ENCODE data around the gene HUS1B. TPM values are rescaled to one million over a fixed set of nuclear protein-coding genes. Genes with fewer than 3 reads are reported as not detected.
A peak's percentile ranks its signal among the peaks of the same experiment; 100 is the strongest.

HUS1B gene
- total RNA-seq, 1 experiment from 2014 or later: 1.1 TPM

- TF ChIP-seq GRHL2 (CRISPR knock-in tag; IDR thresholded peaks at IDR 0.05; ENCODE audit: insufficient replicate concordance, severe bottlenecking): no peak
- TF ChIP-seq EMX1 (CRISPR knock-in tag; IDR thresholded peaks at IDR 0.05): no peak
- TF ChIP-seq ZNF416 (CRISPR knock-in tag; IDR thresholded peaks at IDR 0.05): no peak
- no peak for TF ChIP-seq ZNF138 (CRISPR knock-in tag; conservative IDR thresholded peaks at IDR 0.05)
- TF ChIP-seq ZBTB43 (CRISPR knock-in tag; IDR thresholded peaks at IDR 0.05): no peak
- no peak for TF ChIP-seq JAZF1 (CRISPR knock-in tag; IDR thresholded peaks at IDR 0.05)
- TF ChIP-seq SMAD4 (CRISPR knock-in tag; IDR thresholded peaks at IDR 0.05): no peak
- TF ChIP-seq ATF1 (CRISPR knock-in tag; IDR thresholded peaks at IDR 0.05): no peak
- TF ChIP-seq ELF4 (CRISPR knock-in tag; IDR thresholded peaks at IDR 0.05; ENCODE audit: low read depth): no peak
- ATAC-seq: no peak
- CTCF ChIA-PET: interaction anchor here (1.4 to 2.3 kb wide), 6 partner anchors 8 to 34 kb away, joined by 4 to 17 read pairs (median 11); no protein-coding TSS in a partner anchor
- POLR2A ChIA-PET: interaction anchor here (2.1 kb wide), 1 partner anchor 10 kb away, joined by 8 read pairs; no protein-coding TSS in a partner anchor
- Mint-ChIP-seq H3K9me3 (no peaks in the 10 kb centered on the region), H3K36me3 (0 out of 2 replicates have a peak, but pooled peaks cover 5% of the 10 kb centered on the region), H3K4me1 (peaks cover 23% of the 10 kb centered on the region), H3K27ac (no peak overlapping the region), H3K27me3 (ENCODE audit: low read depth) (no peaks in the 10 kb centered on the region), H3K4me3 (peak overlapping the region; percentile 89)
- DNase-seq (ENCODE audit: low spot score): no peak
Measured at GRCh38 chr6:693723-694009, 36.8 kb upstream of the HUS1B start.

- ATAC-seq: peak; percentile 83
- CTCF ChIA-PET: interaction anchor here (0.9 to 2.3 kb wide), 8 partner anchors 8 to 68 kb away, joined by 4 to 17 read pairs (median 10); no protein-coding TSS in a partner anchor
- Mint-ChIP-seq H3K4me1 (peaks cover 23% of the 10 kb centered on the region), H3K9me3 (no peaks in the 10 kb centered on the region), H3K36me3 (0 out of 2 replicates have a peak, but pooled peaks cover 5% of the 10 kb centered on the region), H3K4me3 (peak within 1 kb of the TSS; percentile 92), H3K27ac (peak within 1 kb of the TSS; percentile 83), H3K27me3 (ENCODE audit: low read depth) (no peaks in the 10 kb centered on the region)
- DNase-seq (ENCODE audit: low spot score): peak; percentile 90
- POLR2A ChIA-PET: interaction anchor here (2.1 kb wide), 1 partner anchor 9 kb away, joined by 8 read pairs; no protein-coding TSS in a partner anchor
- TF ChIP-seq ZNF121 (CRISPR knock-in tag; IDR thresholded peaks at IDR 0.05) (0 out of 2 replicates have a peak, but pooled peaks have one; percentile 29), ARID4B (CRISPR knock-in tag; IDR thresholded peaks at IDR 0.05; ENCODE audit: borderline replicate concordance) (peak; percentile 78; the same call in 1 of the 2 replicates), ZNF232 (CRISPR knock-in tag; IDR thresholded peaks at IDR 0.05) (0 out of 2 replicates have a peak, but pooled peaks have one; percentile 71), ZNF423 (CRISPR knock-in tag; IDR thresholded peaks at IDR 0.05) (peak; percentile 62), MXD4 (CRISPR knock-in tag; IDR thresholded peaks at IDR 0.05; ENCODE audit: borderline replicate concordance) (no peak), AR (CRISPR knock-in tag; IDR thresholded peaks at IDR 0.05) (no peak), ETV6 (CRISPR knock-in tag; IDR thresholded peaks at IDR 0.05) (peak; percentile 84), SMAD4 (CRISPR knock-in tag; IDR thresholded peaks at IDR 0.05) (0 out of 2 replicates have a peak, but pooled peaks have one; percentile 57), FOXK1 (CRISPR knock-in tag; IDR thresholded peaks at IDR 0.05) (peak; percentile 90), FOXP4 (CRISPR knock-in tag; IDR thresholded peaks at IDR 0.05) (peak; percentile 95), ZBTB21 (CRISPR knock-in tag; IDR thresholded peaks at IDR 0.05; ENCODE audit: borderline replicate concordance) (0 out of 2 replicates have a peak, but pooled peaks have one; percentile 9), ESRRA (CRISPR knock-in tag; IDR thresholded peaks at IDR 0.05; ENCODE audit: borderline replicate concordance) (peak; percentile 46; the same call in 1 of the 2 replicates), GABPB1 (CRISPR knock-in tag; IDR thresholded peaks at IDR 0.05) (peak; percentile 94), JUN (CRISPR knock-in tag; IDR thresholded peaks at IDR 0.05) (peak; percentile 62; the same call in 1 of the 2 replicates), ZNF317 (CRISPR knock-in tag; IDR thresholded peaks at IDR 0.05; ENCODE audit: borderline replicate concordance, low read depth) (no peak)
Measured at GRCh38 chr6:692858-693722, 36.2 kb upstream of the HUS1B start, which contains the start of gene EXOC2. Gene EXOC2, minus strand, starts transcription at chr6:693139. Its CDS starts 55,321 bp downstream, at chr6:637818.
